Activated CD8-positive, alpha-beta T cell treated with anti-CD3 and anti-CD28 coated beads for 36 hours (primary cell): ENCODE results near the gene SERGEF. TPM values are rescaled to one million over a fixed set of nuclear protein-coding genes. Genes with fewer than 3 reads are reported as not detected.

Experiments used
- ATAC-seq: fragments of 200-7000 bp; cut with Tn5 transposase; one replicate; pipeline ENCODE4 v1.10.0; 2021; ENCODE audit warnings: mild to moderate bottlenecking, moderate library complexity
- CTCF ChIA-PET: fragments of 350-600 bp; sonication (Branson Sonifier 250); formaldehyde crosslinking; loops from one replicate; lab custom pipeline; 2021; ENCODE audit warnings: antibody characterized with exemption; lab: Charles Lee
- POLR2A ChIA-PET: fragments of 350-600 bp; sonication (Branson Sonifier 250); formaldehyde crosslinking; loops from one replicate; lab custom pipeline; 2021; ENCODE audit warnings: antibody characterized with exemption; lab: Charles Lee
- DNase-seq: peaks from one replicate; pipeline ENCODE4 v3.0.0-alpha.2; 2020
- H3K27ac Mint-ChIP-seq: one replicate; pipeline ENCODE4 v1.8.0; 2021; ENCODE audit warnings: mild to moderate bottlenecking, mixed read lengths
- H3K27me3 Mint-ChIP-seq: one replicate; pipeline ENCODE4 v1.8.0; 2021; ENCODE audit warnings: mixed read lengths
- H3K36me3 Mint-ChIP-seq: one replicate; pipeline ENCODE4 v1.8.0; 2021; ENCODE audit warnings: low read depth, mixed read lengths
- H3K4me1 Mint-ChIP-seq: one replicate; pipeline ENCODE4 v1.8.0; 2021; ENCODE audit warnings: low read depth, mixed read lengths
- H3K4me3 Mint-ChIP-seq: one replicate; pipeline ENCODE4 v1.8.0; 2021; ENCODE audit warnings: mild to moderate bottlenecking, moderate library complexity, mixed read lengths
- H3K9me3 Mint-ChIP-seq: one replicate; pipeline ENCODE4 v1.8.0; 2021; ENCODE audit warnings: mixed read lengths
- CTCF ChIP-seq: fragments of 200-600 bp; IDR thresholded peaks from one replicate; pipeline ENCODE4 v1.8.0; 2022; ENCODE audit warnings: antibody characterized with exemption, mild to moderate bottlenecking
- intact Hi-C: fragments of 100-400 bp; cut with micrococcal nuclease; formaldehyde crosslinking; loops from one replicate; pipeline ENCODE4 v1.10.0; 2022
- total RNA-seq, 2 experiments: library from RNA; stranded (reverse); gene quantifications; one replicate each; pipeline ENCODE4 v1.2.3, GENCODE V29; 2021

Gene SERGEF
- total RNA-seq, 2 experiments from 2014 or later: 56.2 to 64.4 TPM

DNA sequence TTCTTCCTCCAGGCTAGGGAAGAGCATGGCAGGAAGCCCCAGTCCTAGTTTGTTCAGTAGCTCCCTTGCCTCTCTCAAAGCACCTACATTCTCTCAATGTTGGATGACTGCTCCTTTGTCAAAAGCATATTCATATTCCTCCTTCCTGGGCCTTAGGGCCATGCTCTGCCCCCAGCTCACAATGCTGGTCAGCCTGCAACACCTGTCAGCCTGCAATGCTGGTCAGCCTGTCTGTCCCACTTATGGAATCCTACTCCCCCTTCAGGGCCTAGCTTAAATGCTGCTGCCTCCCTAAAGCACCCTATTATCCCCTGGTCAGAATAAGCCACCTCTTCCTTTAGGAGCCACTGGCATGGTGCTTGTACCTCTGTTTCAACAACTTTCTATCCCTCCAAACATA lies 45.2 kb downstream of the SERGEF start:
- Mint-ChIP-seq H3K36me3 (peaks cover 40% of the 10 kb centered on the region), H3K27ac (no peak overlapping the region), H3K27me3 (no peaks in the 10 kb centered on the region), H3K9me3 (no peaks in the 10 kb centered on the region), H3K4me1 (peaks cover 6% of the 10 kb centered on the region), H3K4me3 (no peak overlapping the region)
- intact Hi-C loops: no loop called here
- no peak for ATAC-seq
- POLR2A ChIA-PET: interaction anchor here (1.0 kb wide), 1 partner anchor 10 kb away, joined by 3 read pairs; no protein-coding TSS in a partner anchor
- CTCF ChIA-PET: interaction anchor here (1.0 to 1.4 kb wide), 3 partner anchors 11 to 208 kb away, joined by 3 to 6 read pairs (median 5); no protein-coding TSS in a partner anchor
- TF ChIP-seq CTCF: no peak
- DNase-seq: no peak

GRCh38 chr11:17960091-17960490 lies 52.8 kb downstream of the SERGEF start:
- no peak for ATAC-seq
- Mint-ChIP-seq H3K27me3 (no peaks in the 10 kb centered on the region), H3K36me3 (peaks cover 49% of the 10 kb centered on the region), H3K4me1 (peaks cover 6% of the 10 kb centered on the region), H3K4me3 (no peak overlapping the region), H3K27ac (no peak overlapping the region), H3K9me3 (no peaks in the 10 kb centered on the region)
- ChIA-PET CTCF (interaction anchor here (0.9 to 1.7 kb wide), 2 partner anchors 18 to 28 kb away, joined by 3 to 4 read pairs; no protein-coding TSS in a partner anchor), POLR2A (interaction anchor here (0.6 kb wide), 1 partner anchor 224 kb away, joined by 3 read pairs; no protein-coding TSS in a partner anchor)
- intact Hi-C loops: no loop called here
- no peak for DNase-seq
- TF ChIP-seq CTCF: no peak

GRCh38 chr11:17958446-17958845 lies 54.4 kb downstream of the SERGEF start:
- TF ChIP-seq CTCF: no peak
- Mint-ChIP-seq H3K4me3 (no peak overlapping the region), H3K36me3 (peaks cover 50% of the 10 kb centered on the region), H3K9me3 (no peaks in the 10 kb centered on the region), H3K27me3 (no peaks in the 10 kb centered on the region), H3K27ac (no peak overlapping the region), H3K4me1 (no peaks in the 10 kb centered on the region)
- intact Hi-C loops: no loop called here
- no peak for ATAC-seq
- CTCF ChIA-PET: interaction anchor here (1.0 kb wide), 1 partner anchor 228 kb away, joined by 3 read pairs; no protein-coding TSS in a partner anchor
- POLR2A ChIA-PET: no interaction called here
- no peak for DNase-seq

DNA sequence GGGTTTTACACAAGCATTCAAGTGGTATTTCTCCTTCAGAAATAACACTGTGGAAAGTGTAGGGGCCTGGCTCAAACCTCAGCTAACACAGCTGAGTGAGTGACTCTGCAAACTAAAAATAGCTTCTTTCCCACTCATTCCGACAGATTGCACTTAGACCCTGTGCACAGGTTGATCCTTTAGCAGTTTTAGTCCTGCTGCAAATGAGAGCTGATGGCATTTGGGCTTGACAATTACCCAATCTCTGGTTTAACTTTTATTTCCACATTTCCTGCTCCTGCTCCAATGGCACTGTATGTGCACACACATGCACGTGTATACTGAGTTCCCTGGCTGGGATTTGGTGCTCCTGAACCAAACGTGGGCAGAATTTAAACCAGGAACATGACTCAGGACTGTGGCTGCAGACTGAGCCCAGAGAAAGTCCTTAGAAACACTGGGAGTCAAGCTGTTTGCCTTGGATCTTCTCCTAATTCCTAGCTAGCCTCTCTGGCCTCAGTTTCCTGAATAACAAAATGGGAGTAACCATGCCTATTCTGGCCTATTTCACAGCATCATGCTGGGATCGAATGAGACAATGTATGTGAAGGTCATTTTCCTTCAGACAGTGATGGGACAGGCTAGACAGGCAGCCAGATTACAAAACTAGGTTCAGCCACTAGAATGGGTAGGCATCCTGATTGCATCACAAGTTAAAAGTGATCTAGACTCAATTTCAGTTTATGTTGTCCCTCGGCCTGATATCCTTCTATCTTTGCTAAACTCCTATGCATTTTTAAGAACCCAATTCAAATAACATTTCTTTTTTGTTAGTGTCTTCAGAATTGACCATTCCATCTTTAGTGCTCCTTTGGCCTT lies 58.2 kb downstream of the SERGEF start:
- POLR2A ChIA-PET: no interaction called here
- TF ChIP-seq CTCF: no peak
- H3K27me3 Mint-ChIP-seq: no peaks in the 10 kb centered on the region
- no peaks in the 10 kb centered on the region for H3K9me3 Mint-ChIP-seq
- no peak for DNase-seq
- intact Hi-C loops: no loop called here
- ATAC-seq: no peak
- no peaks in the 10 kb centered on the region for H3K4me1 Mint-ChIP-seq
- H3K4me3 Mint-ChIP-seq: no peak overlapping the region
- CTCF ChIA-PET: no interaction called here
- H3K36me3 Mint-ChIP-seq: peaks cover 52% of the 10 kb centered on the region
- H3K27ac Mint-ChIP-seq: no peak overlapping the region

DNA sequence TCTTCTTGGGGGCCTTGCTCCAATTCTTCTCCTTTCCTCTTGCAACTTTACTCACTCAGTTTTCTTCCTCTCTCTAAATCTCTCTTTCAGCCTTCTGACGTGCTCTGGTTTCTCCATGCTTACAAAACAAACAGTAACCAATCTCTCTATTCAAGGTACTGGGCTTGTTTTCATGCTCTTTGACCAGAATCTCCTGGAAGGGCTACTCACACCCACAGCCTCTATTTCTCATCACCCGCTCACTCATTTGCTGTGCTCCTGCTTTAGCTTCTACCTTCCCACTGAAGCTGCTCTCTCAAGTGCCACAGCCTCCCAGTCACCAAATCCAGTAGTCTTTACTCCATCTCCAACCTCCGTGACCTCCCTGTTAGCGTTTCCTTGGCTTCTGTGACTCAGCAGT lies 60.4 kb downstream of the SERGEF start:
- peaks cover 55% of the 10 kb centered on the region for H3K36me3 Mint-ChIP-seq
- ATAC-seq: no peak

More for the DNA sequence above, 60.4 kb downstream of the SERGEF start:
- no peak for DNase-seq
- ChIA-PET CTCF (no interaction called here), POLR2A (no interaction called here)
- TF ChIP-seq CTCF: no peak
- Mint-ChIP-seq H3K27ac (no peak overlapping the region), H3K27me3 (no peaks in the 10 kb centered on the region), H3K4me1 (no peaks in the 10 kb centered on the region), H3K4me3 (no peak overlapping the region), H3K9me3 (no peaks in the 10 kb centered on the region)
- intact Hi-C loops: no loop called here
